Endothelial cell of umbilical vein (primary cell): ENCODE measurements around the gene LAMA5. TPM values are rescaled to one million over a fixed set of nuclear protein-coding genes. Genes with fewer than 3 reads are reported as not detected.

ENCODE experiments used
- BruUV-seq: library from RNA; stranded (reverse); fragments of 400-500 nt; replicated peaks from 2 replicates; lab custom pipeline; 2021; lab: Mats Ljungman, UMichigan
- CTCF ChIA-PET: fragments of 300-600, 350-600 bp; sonication (Branson Sonifier 250); formaldehyde crosslinking; loops from one replicate; lab custom pipeline; 2021; ENCODE audit warnings: antibody characterized with exemption, inconsistent platforms; lab: Charles Lee
- POLR2A ChIA-PET: fragments of 300-600, 350-600 bp; sonication (Branson Sonifier 250); formaldehyde crosslinking; loops from one replicate; lab custom pipeline; 2021; ENCODE audit warnings: antibody characterized with exemption, inconsistent platforms; lab: Charles Lee
- DNase-seq: peaks from one replicate; pipeline ENCODE4 v3.0.0-alpha.2; 2011; ENCODE audit warnings: low read depth, low spot score
- FAIRE-seq: peaks from 2 replicates; lab custom pipeline; 2011; peaks lifted over from hg19 to GRCh38; lab: Jason Lieb, UNC
- H2AFZ ChIP-seq: 2 replicates; pipeline ENCODE4 v1.6.0; 2012; ENCODE audit warnings: low read depth, low read length, control low read depth, inconsistent platforms
- H3K27ac ChIP-seq: 2 replicates; pipeline ENCODE4 v1.5.1; 2011; ENCODE audit warnings: low read depth, mild to moderate bottlenecking, control low read depth, low read length, moderate library complexity; ENCODE audit not compliant: insufficient read depth
- H3K27me3 ChIP-seq, 2 experiments: 2 replicates each; pipeline versions ENCODE4 v1.6.0 to v1.6.1; 2011; ENCODE audit warnings: low read length in 2 of 2, mixed read lengths in 1 of 2; ENCODE audit not compliant: control insufficient read depth in 2 of 2, insufficient read depth in 2 of 2
- H3K36me3 ChIP-seq, 2 experiments: 2 replicates in 1 of 2; 3 replicates in 1 of 2; pipeline ENCODE4 v1.5.1; 2011; ENCODE audit warnings: low read length in 2 of 2, mild to moderate bottlenecking in 1 of 2, moderate library complexity in 1 of 2; ENCODE audit not compliant: control insufficient read depth in 2 of 2, insufficient read depth in 2 of 2; ENCODE audit errors: extremely low read depth in 1 of 2
- H3K4me1 ChIP-seq: 3 replicates; pipeline ENCODE4 v1.5.1; 2011; ENCODE audit warnings: mild to moderate bottlenecking, low read length; ENCODE audit not compliant: control insufficient read depth, insufficient read depth; ENCODE audit errors: extremely low read depth
- H3K4me2 ChIP-seq: 2 replicates; pipeline ENCODE4 v1.6.1; 2011; ENCODE audit warnings: low read length, control low read depth, mixed read lengths; ENCODE audit not compliant: insufficient read depth
- H3K4me3 ChIP-seq, 3 experiments: fragments of 200-600 bp in 1 of 3; sonication (generic), shearing (Covaris generic) in 1 of 3; replicated peaks in 1 of 3; 2 replicates each; pipeline ENCODE4 v1.5.1; 2011 to 2016; ENCODE audit warnings: control low read depth in 3 of 3, low read length in 3 of 3, mild to moderate bottlenecking in 2 of 3, inconsistent platforms in 1 of 3, low read depth in 1 of 3, moderate library complexity in 1 of 3; ENCODE audit not compliant: insufficient read depth in 1 of 3
- H3K79me2 ChIP-seq: 2 replicates; pipeline ENCODE4 v1.6.0; 2012; ENCODE audit warnings: low read length, inconsistent platforms; ENCODE audit not compliant: control insufficient read depth, insufficient read depth
- H3K9ac ChIP-seq: replicated peaks from 2 replicates; pipeline ENCODE3; 2011; ENCODE audit warnings: low read length, control low read depth; ENCODE audit not compliant: insufficient read depth; ENCODE audit errors: extremely low read depth
- H3K9me1 ChIP-seq: replicated peaks from 3 replicates; pipeline ENCODE4 v1.6.0; 2011; ENCODE audit warnings: mild to moderate bottlenecking, low read length; ENCODE audit not compliant: control insufficient read depth, insufficient read depth; ENCODE audit errors: extremely low read depth
- H3K9me3 ChIP-seq: replicated peaks from 2 replicates; pipeline ENCODE4 v1.5.1; 2012; ENCODE audit warnings: low read length, inconsistent platforms; ENCODE audit not compliant: control insufficient read depth, insufficient read depth
- H4K20me1 ChIP-seq: replicated peaks from 2 replicates; pipeline ENCODE3; 2011; ENCODE audit warnings: mild to moderate bottlenecking, low read length; ENCODE audit not compliant: control insufficient read depth, insufficient read depth; ENCODE audit errors: extremely low read depth
- EZH2 ChIP-seq: IDR thresholded peaks from 2 replicates; pipeline ENCODE4 v1.6.1; 2012; ENCODE audit warnings: borderline replicate concordance, low read depth, mild to moderate bottlenecking, moderate library complexity, low read length, inconsistent platforms; ENCODE audit not compliant: severe bottlenecking
- FOS ChIP-seq: IDR thresholded peaks from 2 replicates; pipeline ENCODE4 v1.6.1; 2011; ENCODE audit warnings: mild to moderate bottlenecking, low read length, moderate library complexity, borderline replicate concordance; ENCODE audit not compliant: insufficient read depth
- GATA2 ChIP-seq: IDR thresholded peaks from 2 replicates; pipeline ENCODE4 v1.7.0; 2011; ENCODE audit warnings: low read depth, mild to moderate bottlenecking, moderate library complexity, mixed read lengths, low read length; ENCODE audit not compliant: insufficient read length, insufficient read depth
- JUN ChIP-seq: IDR thresholded peaks from 2 replicates; pipeline ENCODE4 v1.6.1; 2011; ENCODE audit warnings: borderline replicate concordance, low read depth; ENCODE audit not compliant: insufficient read length, insufficient read depth
- MYC ChIP-seq: IDR thresholded peaks from one replicate; pipeline ENCODE4 v1.6.1; 2011; ENCODE audit warnings: mild to moderate bottlenecking, low read depth, low read length
- POLR2A ChIP-seq: IDR thresholded peaks from 2 replicates; pipeline ENCODE4 v1.6.1; 2012; ENCODE audit warnings: low read depth, mild to moderate bottlenecking, control low read depth, low read length
- POLR2AphosphoS5 ChIP-seq: IDR thresholded peaks from 2 replicates; pipeline ENCODE4 v1.6.1; 2012; ENCODE audit warnings: low read depth, mild to moderate bottlenecking, control low read depth, low read length, moderate library complexity; ENCODE audit not compliant: insufficient read depth
- dilution Hi-C: fragments of 300-500 bp; cut with MboI; formaldehyde crosslinking; loops from one replicate; pipeline ENCODE4 v1.15.0; 2019; ENCODE audit warnings: low sequenced_read_pairs; ENCODE audit not compliant: extremely low pct_ligation_motif_present
- intact Hi-C: fragments of 100-400 bp; cut with micrococcal nuclease; formaldehyde crosslinking; loops from one replicate; pipeline ENCODE4 v1.10.0; 2022
- polyA plus RNA-seq, 4 experiments: library from polyadenylated mRNA; depleted of rRNA in 3 of 4; stranded (reverse) in 3 of 4; unstranded in 1 of 4; fragments of >200 nt; gene quantifications; 2 replicates each; pipeline versions ENCODE4 v1.2.1 to v1.2.3, GENCODE V29; 2011 to 2012; ENCODE audit warnings: missing spikeins in 1 of 4
- total RNA-seq: library from RNA; stranded (reverse); gene quantifications from 2 replicates; pipeline ENCODE4 v1.2.3, GENCODE V29; 2021
- TF ChIP-seq, protein P1 (sequence below), 2 donors: IDR thresholded peaks; 1 replicate in 1 of 2; 2 replicates in 1 of 2; pipeline ENCODE4 v1.5.1; 2011; ENCODE audit warnings: low read length in 2 of 2, mild to moderate bottlenecking in 2 of 2, moderate library complexity in 2 of 2, control low read depth in 1 of 2, inconsistent platforms in 1 of 2, low read depth in 1 of 2; ENCODE audit not compliant: insufficient read depth in 1 of 2; ENCODE audit errors: extremely low read depth in 1 of 2
- TF ChIP-seq, protein P2 (sequence below): IDR thresholded peaks from 2 replicates; pipeline ENCODE4 v1.6.1; 2011; ENCODE audit not compliant: insufficient read depth, insufficient read length

Gene LAMA5
- total and polyA plus RNA-seq, 2 donors (not counting 3 experiments of a cell fraction or from before 2014, with no cell fraction given), result 24.0 to 145 TPM

DNA sequence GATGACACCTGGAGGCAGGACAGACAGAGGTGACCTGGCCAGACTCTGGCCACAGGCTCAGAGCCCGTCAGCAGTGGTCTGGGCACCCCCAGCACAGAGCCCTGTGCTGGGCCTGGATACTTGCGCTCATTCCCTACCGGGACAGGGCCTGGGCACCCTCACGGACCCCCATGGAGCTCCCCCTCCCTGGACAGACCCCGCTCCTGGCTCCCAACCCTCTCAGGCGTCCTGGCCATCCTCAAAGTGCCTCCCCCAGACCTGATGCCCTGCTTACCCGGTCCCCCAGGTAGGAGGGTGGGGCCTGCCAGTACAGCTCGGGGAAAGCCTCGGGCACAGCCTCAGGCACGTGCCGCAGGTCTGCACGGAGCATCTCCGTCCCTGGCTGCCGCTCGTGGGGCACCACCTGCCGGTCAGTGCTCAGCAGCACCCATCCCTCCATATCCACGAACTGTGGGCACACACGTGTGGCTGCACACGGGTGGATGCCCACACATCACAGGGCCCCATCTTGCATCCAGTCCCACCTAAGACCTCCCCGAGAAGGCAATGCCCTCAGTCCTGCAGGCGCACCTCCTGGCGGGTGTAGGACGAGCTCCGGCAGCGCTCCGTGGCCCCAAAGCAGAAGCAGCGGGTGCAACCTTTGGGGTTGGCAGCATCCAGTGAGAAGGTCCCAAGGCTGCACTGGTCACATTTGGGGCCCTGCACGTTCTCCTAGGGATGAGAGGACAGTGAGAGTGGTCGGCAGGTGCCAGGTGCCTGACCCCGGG is 40.0 kb downstream of the LAMA5 start:
- no peaks in the 10 kb centered on the region for H4K20me1 ChIP-seq
- BruUV-seq, result TSS peak; percentile 32
- H3K79me2 ChIP-seq, result no peaks in the 10 kb centered on the region
- H3K27ac ChIP-seq, result no peak overlapping the region
- H3K9me3 ChIP-seq, result no peaks in the 10 kb centered on the region
- H3K9ac ChIP-seq, result no peak overlapping the region
- no peak for FAIRE-seq
- ChIA-PET CTCF (interaction anchor here (1.5 kb wide), 1 partner anchor 55 kb away, joined by 6 read pairs; no protein-coding TSS in a partner anchor), POLR2A (no interaction called here)
- H3K27me3 ChIP-seq, result no peaks in the 10 kb centered on the region
- H3K9me1 ChIP-seq, result no peaks in the 10 kb centered on the region
- H3K4me1 ChIP-seq, result no peaks in the 10 kb centered on the region
- no peak overlapping the region for H2AFZ ChIP-seq
- intact Hi-C loops, result no loop called here
- dilution Hi-C loops, result no loop called here
- H3K36me3 ChIP-seq, result peaks cover 22 to 58% of the 10 kb centered on the region in 2 experiments
- TF ChIP-seq MYC, result no peak
- no peak for TF ChIP-seq POLR2A
- TF ChIP-seq POLR2AphosphoS5, result no peak
- no peak for TF ChIP-seq GATA2
- TF ChIP-seq, protein P1, sequence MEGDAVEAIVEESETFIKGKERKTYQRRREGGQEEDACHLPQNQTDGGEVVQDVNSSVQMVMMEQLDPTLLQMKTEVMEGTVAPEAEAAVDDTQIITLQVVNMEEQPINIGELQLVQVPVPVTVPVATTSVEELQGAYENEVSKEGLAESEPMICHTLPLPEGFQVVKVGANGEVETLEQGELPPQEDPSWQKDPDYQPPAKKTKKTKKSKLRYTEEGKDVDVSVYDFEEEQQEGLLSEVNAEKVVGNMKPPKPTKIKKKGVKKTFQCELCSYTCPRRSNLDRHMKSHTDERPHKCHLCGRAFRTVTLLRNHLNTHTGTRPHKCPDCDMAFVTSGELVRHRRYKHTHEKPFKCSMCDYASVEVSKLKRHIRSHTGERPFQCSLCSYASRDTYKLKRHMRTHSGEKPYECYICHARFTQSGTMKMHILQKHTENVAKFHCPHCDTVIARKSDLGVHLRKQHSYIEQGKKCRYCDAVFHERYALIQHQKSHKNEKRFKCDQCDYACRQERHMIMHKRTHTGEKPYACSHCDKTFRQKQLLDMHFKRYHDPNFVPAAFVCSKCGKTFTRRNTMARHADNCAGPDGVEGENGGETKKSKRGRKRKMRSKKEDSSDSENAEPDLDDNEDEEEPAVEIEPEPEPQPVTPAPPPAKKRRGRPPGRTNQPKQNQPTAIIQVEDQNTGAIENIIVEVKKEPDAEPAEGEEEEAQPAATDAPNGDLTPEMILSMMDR (IDR thresholded peaks at IDR 0.05; ENCODE audit: extremely low read depth in 1 of 2, insufficient read depth in 1 of 2, low read depth in 1 of 2, low read length in 2 of 2), result no peak
- TF ChIP-seq, protein P2, sequence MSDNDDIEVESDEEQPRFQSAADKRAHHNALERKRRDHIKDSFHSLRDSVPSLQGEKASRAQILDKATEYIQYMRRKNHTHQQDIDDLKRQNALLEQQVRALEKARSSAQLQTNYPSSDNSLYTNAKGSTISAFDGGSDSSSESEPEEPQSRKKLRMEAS, result no peak
- no peak for TF ChIP-seq FOS
- no peak for TF ChIP-seq JUN
- no peak for TF ChIP-seq EZH2
- no peak for DNase-seq
- H3K4me2 ChIP-seq, result no peak overlapping the region
- H3K4me3 ChIP-seq, result no peak overlapping the region
